GM12874 (cell line): ENCODE measurements around the gene MYO1D.

Source experiments
- CTCF ChIP-seq: IDR thresholded peaks from 2 replicates; pipeline ENCODE4 v1.5.1; 2011; ENCODE audit warnings: low read depth, mild to moderate bottlenecking, control low read depth, low read length, moderate library complexity; ENCODE audit not compliant: insufficient read depth

MYO1D gene

GRCh38 chr17:32672711-32673110, 204.2 kb downstream of the MYO1D start:
- no peak for TF ChIP-seq CTCF

- TF ChIP-seq CTCF = no peak
These were observed 205.0 kb downstream of the MYO1D start for GRCh38 chr17:32671896-32672295.

GRCh38 chr17:32664936-32665583, 211.9 kb downstream of the MYO1D start:
- no peak for TF ChIP-seq CTCF

- no peak for TF ChIP-seq CTCF
These were observed 216.4 kb downstream of the MYO1D start for GRCh38 chr17:32660496-32660985.

- peak; percentile 91 for TF ChIP-seq CTCF
These were observed 217.5 kb downstream of the MYO1D start for GRCh38 chr17:32659419-32659842.

- no peak for TF ChIP-seq CTCF
These were observed 218.2 kb downstream of the MYO1D start for GRCh38 chr17:32658470-32659418.

- TF ChIP-seq CTCF = no peak
These were observed 220.0 kb downstream of the MYO1D start for GRCh38 chr17:32656886-32657285.
